Stimulated activated CD4-positive, alpha-beta T cell treated with anti-CD3 and anti-CD28 coated beads, TNF-alpha, amount 100 ng/mL, for 24 hours (primary cell): ENCODE results near the gene N4BP2.
A peak's percentile ranks its signal among the peaks of the same experiment; 100 is the strongest.
"Not testable (repeated sequence)": the region's sequence is repeated elsewhere in the genome, so short reads cannot be mapped to it uniquely, and the experiment has no call there.

Source experiments
- DNase-seq, 3 experiments: peaks; one replicate each; pipeline ENCODE4 v3.0.0-alpha.2; 2020; ENCODE audit warnings: low read depth in 3 of 3

N4BP2 gene

GRCh38 chr4:40056716-40057585 is at the start of gene N4BP2:
TSS of gene N4BP2 (plus strand) at chr4:40056850. CDS start at chr4:40097341, 40,491 bp downstream.
- DNase-seq: peak; percentile 48 to 71 (median 56)

- no peak for DNase-seq
Measured at GRCh38 chr4:40016007-40016406, 40.6 kb upstream of the N4BP2 start.

- DNase-seq: no peak
Measured at GRCh38 chr4:40020221-40020620, 36.4 kb upstream of the N4BP2 start.

GRCh38 chr4:40021116-40021515 is 35.5 kb upstream of the N4BP2 start:
- DNase-seq: not testable (repeated sequence)

- DNase-seq: not testable (repeated sequence)
Measured at GRCh38 chr4:40024049-40024448, 32.6 kb upstream of the N4BP2 start.

GRCh38 chr4:40032785-40033184 is 23.9 kb upstream of the N4BP2 start:
- DNase-seq: no peak

GRCh38 chr4:40033613-40034012 is 23.0 kb upstream of the N4BP2 start:
- DNase-seq: no peak

GRCh38 chr4:40038977-40039376 is 17.7 kb upstream of the N4BP2 start:
- DNase-seq: no peak

GRCh38 chr4:40040908-40041307 is 15.7 kb upstream of the N4BP2 start:
- no peak for DNase-seq

- DNase-seq: no peak
Measured at GRCh38 chr4:40043786-40044185, 12.9 kb upstream of the N4BP2 start.

- DNase-seq: peak in 2 of 3 experiments; percentile 37 to 40
Measured at GRCh38 chr4:40046311-40046980, 10.2 kb upstream of the N4BP2 start.

- DNase-seq: no peak
Measured at GRCh38 chr4:40053161-40053560, 3.5 kb upstream of the N4BP2 start.

- peak in 2 of 3 experiments; percentile 11 to 42 for DNase-seq
Measured at GRCh38 chr4:40055511-40055862, 1.2 kb upstream of the N4BP2 start.

- peak; percentile 12 to 37 (median 12) for DNase-seq
Measured at GRCh38 chr4:40055863-40056715, 561 bp upstream of the N4BP2 start.

- DNase-seq: peak; percentile 43 to 65 (median 59)
Measured at GRCh38 chr4:40057586-40058091, 989 bp downstream of the N4BP2 start.

GRCh38 chr4:40058121-40058520 is 1.5 kb downstream of the N4BP2 start:
- DNase-seq: no peak

GRCh38 chr4:40058854-40059253 is 2.2 kb downstream of the N4BP2 start:
- no peak for DNase-seq

GRCh38 chr4:40059362-40059761 is 2.7 kb downstream of the N4BP2 start:
- DNase-seq: no peak

GRCh38 chr4:40065010-40065409 is 8.4 kb downstream of the N4BP2 start:
- no peak for DNase-seq

GRCh38 chr4:40066651-40067050 is 10.0 kb downstream of the N4BP2 start:
- no peak for DNase-seq

GRCh38 chr4:40070387-40070786 is 13.7 kb downstream of the N4BP2 start:
- DNase-seq: no peak

- DNase-seq: no peak
Measured at GRCh38 chr4:40086421-40086820, 29.8 kb downstream of the N4BP2 start.
